Measurements from ENCODE around the gene RFX8. TPM values are rescaled to one million over a fixed set of nuclear protein-coding genes. Genes with fewer than 3 reads are reported as not detected.
A peak's percentile ranks its signal among the peaks of the same experiment; 100 is the strongest.

RFX8 gene
- total and polyA plus RNA-seq, 4 experiments from 2014 or later = 1.2 to 1.3 TPM; not detected in 2

- Histone ChIP-seq H3K4me3 (ENCODE audit: low read length in 2 of 2) (no peak overlapping the region), H3K27ac (ENCODE audit: low read depth, low read length) (no peak overlapping the region), H3K36me3 (ENCODE audit: insufficient read depth, low read length) (no peaks in the 10 kb centered on the region), H3K27me3 (ENCODE audit: insufficient read depth, low read length) (no peaks in the 10 kb centered on the region), H3K9me3 (ENCODE audit: control insufficient read depth in 1 of 2, low read length in 2 of 2) (no peaks in the 10 kb centered on the region), H3K4me1 (ENCODE audit: insufficient read depth, low read length) (peaks cover 17% of the 10 kb centered on the region)
- intact Hi-C loops (cut with micrococcal nuclease) = no loop called here
- H3K4me1 Mint-ChIP-seq = peaks cover 6 to 26% (median 12%) of the 10 kb centered on the region in 4 donors
- H3K27me3 Mint-ChIP-seq = no peaks in the 10 kb centered on the region
- ChIA-PET POLR2A (ENCODE audit: partially characterized antibody) (no interaction called here), CTCF (ENCODE audit: partially characterized antibody) (no interaction called here)
- DNase-seq = no peak
- no peak overlapping the region for H3K27ac Mint-ChIP-seq
- peaks cover 0 to 2% of the 10 kb centered on the region in 2 donors for H3K36me3 Mint-ChIP-seq
- no peaks in the 10 kb centered on the region for H3K9me3 Mint-ChIP-seq
- H3K4me3 Mint-ChIP-seq = no peak overlapping the region
Observed at GRCh38 chr2:101477556-101477955, 2.6 kb upstream of the RFX8 start.

DNA sequence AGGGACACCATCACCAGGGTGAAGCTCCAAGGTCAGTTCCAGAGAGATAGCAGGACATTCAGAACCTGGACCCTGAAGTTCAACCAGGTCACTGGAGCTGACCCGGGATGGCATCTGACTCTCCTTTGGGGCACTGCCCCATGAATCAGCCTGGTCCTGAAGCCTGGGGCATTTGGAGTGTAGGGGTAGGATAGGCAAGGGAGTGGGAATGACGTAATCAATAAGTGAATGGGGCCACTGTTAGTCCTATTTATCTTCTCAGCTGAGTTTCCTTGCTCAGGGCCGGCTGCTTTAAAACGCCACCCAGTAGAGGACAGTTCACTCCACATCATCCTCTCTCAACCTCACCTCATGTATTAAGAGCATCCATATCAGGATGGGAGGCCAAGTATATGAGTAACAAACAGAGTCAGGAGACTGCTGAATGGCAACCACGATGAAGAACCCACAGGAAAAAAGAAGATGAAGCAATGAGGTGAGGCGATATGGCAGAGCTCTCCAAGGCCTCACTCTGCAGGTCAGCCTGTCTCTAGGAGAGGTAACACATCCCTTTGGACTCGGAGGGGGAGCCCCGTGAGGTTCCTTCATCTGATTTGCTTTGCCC, 1.8 kb upstream of the RFX8 start:
- Mint-ChIP-seq H3K4me3 (no peak overlapping the region), H3K4me1 (peaks cover 6 to 26% (median 12%) of the 10 kb centered on the region in 4 donors), H3K36me3 (peaks cover 0 to 2% of the 10 kb centered on the region in 2 donors), H3K27ac (no peak overlapping the region), H3K27me3 (no peaks in the 10 kb centered on the region), H3K9me3 (no peaks in the 10 kb centered on the region)
- ChIA-PET POLR2A (ENCODE audit: partially characterized antibody) (no interaction called here), CTCF (ENCODE audit: partially characterized antibody) (no interaction called here)
- Histone ChIP-seq H3K27me3 (ENCODE audit: insufficient read depth, low read length) (no peaks in the 10 kb centered on the region), H3K4me1 (ENCODE audit: insufficient read depth, low read length) (peaks cover 17% of the 10 kb centered on the region), H3K27ac (ENCODE audit: low read depth, low read length) (no peak overlapping the region), H3K36me3 (ENCODE audit: insufficient read depth, low read length) (no peaks in the 10 kb centered on the region), H3K9me3 (ENCODE audit: control insufficient read depth in 1 of 2, low read length in 2 of 2) (no peaks in the 10 kb centered on the region), H3K4me3 (ENCODE audit: low read length in 2 of 2) (no peak overlapping the region)
- intact Hi-C loops (cut with micrococcal nuclease) = no loop called here
- no peak for DNase-seq

GRCh38 chr2:101473911-101474701, 806 bp downstream of the RFX8 start:
- DNase-seq = peak in 4 of 5 donors; percentile 23 to 39 (median 36)
- H3K27me3 Mint-ChIP-seq = no peaks in the 10 kb centered on the region
- ChIA-PET CTCF (ENCODE audit: partially characterized antibody) (interaction anchor here (1.1 to 1.2 kb wide), 2 partner anchors 56 to 225 kb away, joined by 4 read pairs; no protein-coding TSS in a partner anchor), POLR2A (ENCODE audit: partially characterized antibody) (interaction anchor here (1.1 to 2.3 kb wide), 8 partner anchors 13 to 245 kb away, joined by 3 to 20 read pairs (median 3); partner anchors contain the start of gene MAP4K4)
- peak overlapping the region in 4 of 7 donors; percentile 35 to 84 (median 62) for H3K27ac Mint-ChIP-seq
- Histone ChIP-seq H3K4me3 (ENCODE audit: low read length in 2 of 2) (peak overlapping the region; percentile 26 to 63), H3K36me3 (ENCODE audit: insufficient read depth, low read length) (no peaks in the 10 kb centered on the region), H3K27ac (ENCODE audit: low read depth, low read length) (no peak overlapping the region), H3K9me3 (ENCODE audit: control insufficient read depth in 1 of 2, low read length in 2 of 2) (no peaks in the 10 kb centered on the region), H3K27me3 (ENCODE audit: insufficient read depth, low read length) (no peaks in the 10 kb centered on the region), H3K4me1 (ENCODE audit: insufficient read depth, low read length) (peaks cover 17% of the 10 kb centered on the region)
- peaks cover 5 to 12% (median 7%) of the 10 kb centered on the region in 4 donors for H3K4me1 Mint-ChIP-seq
- peak overlapping the region; percentile 82 to 94 (median 89) for H3K4me3 Mint-ChIP-seq
- intact Hi-C loops (cut with micrococcal nuclease) = loop anchor here (1.0 to 5.0 kb wide), 4 partner anchors 97 to 357 kb away; partner anchors contain the start of gene MAP4K4
- H3K36me3 Mint-ChIP-seq = peaks cover 0 to 2% of the 10 kb centered on the region in 2 donors
- H3K9me3 Mint-ChIP-seq = no peaks in the 10 kb centered on the region

GRCh38 chr2:101473591-101473910, 1.4 kb downstream of the RFX8 start:
- H3K36me3 ChIP-seq (ENCODE audit: insufficient read depth, low read length) = no peaks in the 10 kb centered on the region
- peak overlapping the region; percentile 75 to 87 (median 83) for H3K4me3 Mint-ChIP-seq
- no peaks in the 10 kb centered on the region for H3K9me3 Mint-ChIP-seq
- POLR2A ChIA-PET (ENCODE audit: partially characterized antibody) = interaction anchor here (1.4 to 2.3 kb wide), 3 partner anchors 13 to 224 kb away, joined by 3 to 20 read pairs (median 15); partner anchors contain the start of gene MAP4K4
- no peak for DNase-seq
- no peak overlapping the region for H3K27ac ChIP-seq (ENCODE audit: low read depth, low read length)
- H3K4me1 Mint-ChIP-seq = peaks cover 5 to 12% (median 7%) of the 10 kb centered on the region in 4 donors
- H3K4me3 ChIP-seq (ENCODE audit: low read length in 2 of 2) = peak overlapping the region in 1 of 2 donors; percentile 63
- H3K27me3 ChIP-seq (ENCODE audit: insufficient read depth, low read length) = no peaks in the 10 kb centered on the region
- H3K9me3 ChIP-seq (ENCODE audit: control insufficient read depth in 1 of 2, low read length in 2 of 2) = no peaks in the 10 kb centered on the region
- intact Hi-C loops (cut with micrococcal nuclease) = loop anchor here (5.0 kb wide), 1 partner anchor 244 kb away; no protein-coding TSS in a partner anchor
- no peaks in the 10 kb centered on the region for H3K27me3 Mint-ChIP-seq
- peaks cover 17% of the 10 kb centered on the region for H3K4me1 ChIP-seq (ENCODE audit: insufficient read depth, low read length)
- peaks cover 0 to 2% of the 10 kb centered on the region in 2 donors for H3K36me3 Mint-ChIP-seq
- peak overlapping the region in 3 of 7 donors; percentile 27 to 56 (median 35) for H3K27ac Mint-ChIP-seq
- CTCF ChIA-PET (ENCODE audit: partially characterized antibody) = no interaction called here

DNA sequence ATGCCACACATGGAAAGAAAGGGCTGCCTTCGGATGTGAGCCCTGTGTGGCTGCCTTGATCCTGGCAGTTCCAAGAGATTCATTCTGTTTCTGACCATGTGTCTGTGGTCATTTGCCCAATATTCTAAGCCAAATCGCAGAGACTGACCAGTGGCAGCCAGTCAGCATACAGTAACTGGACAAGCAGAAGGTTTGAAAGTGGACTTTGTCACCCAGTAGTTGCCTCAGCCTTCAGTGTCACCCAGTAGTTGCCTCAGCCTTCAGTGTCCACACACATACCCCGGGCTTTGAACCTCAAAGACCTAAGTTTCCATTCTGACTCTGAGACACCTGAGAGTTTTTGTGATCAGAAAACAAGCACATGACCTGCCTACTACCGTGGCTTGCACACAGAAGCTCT, 5.0 kb downstream of the RFX8 start:
- H3K27ac Mint-ChIP-seq = no peak overlapping the region
- CTCF ChIA-PET (ENCODE audit: partially characterized antibody) = no interaction called here
- no peaks in the 10 kb centered on the region for H3K9me3 Mint-ChIP-seq
- H3K36me3 Mint-ChIP-seq = peaks cover 0 to 2% of the 10 kb centered on the region in 2 donors
- H3K4me3 Mint-ChIP-seq = no peak overlapping the region
- H3K4me1 ChIP-seq (ENCODE audit: insufficient read depth, low read length) = peaks cover 8% of the 10 kb centered on the region
- no peaks in the 10 kb centered on the region for H3K9me3 ChIP-seq (ENCODE audit: control insufficient read depth in 1 of 2, low read length in 2 of 2)
- POLR2A ChIA-PET (ENCODE audit: partially characterized antibody) = no interaction called here
- no peak overlapping the region for H3K27ac ChIP-seq (ENCODE audit: low read depth, low read length)
- H3K36me3 ChIP-seq (ENCODE audit: insufficient read depth, low read length) = no peaks in the 10 kb centered on the region
- H3K4me1 Mint-ChIP-seq = peaks cover under 1 to 5% (median 2%) of the 10 kb centered on the region in 4 donors
- H3K27me3 Mint-ChIP-seq = no peaks in the 10 kb centered on the region
- no peak overlapping the region for H3K4me3 ChIP-seq (ENCODE audit: low read length in 2 of 2)
- no peaks in the 10 kb centered on the region for H3K27me3 ChIP-seq (ENCODE audit: insufficient read depth, low read length)
- intact Hi-C loops (cut with micrococcal nuclease) = loop anchor here (5.0 kb wide), 1 partner anchor 247 kb away; no protein-coding TSS in a partner anchor
- no peak for DNase-seq

GRCh38 chr2:101467306-101467705, 7.6 kb downstream of the RFX8 start:
- no peaks in the 10 kb centered on the region for H3K27me3 ChIP-seq (ENCODE audit: insufficient read depth, low read length)
- H3K4me3 Mint-ChIP-seq = no peak overlapping the region

GRCh38 chr2:101466426-101466825, 8.5 kb downstream of the RFX8 start:
- Mint-ChIP-seq H3K27me3 (no peaks in the 10 kb centered on the region), H3K27ac (peak overlapping the region in 1 of 7 donors; percentile 13), H3K36me3 (no peaks in the 10 kb centered on the region), H3K4me1 (no peaks in the 10 kb centered on the region), H3K9me3 (no peaks in the 10 kb centered on the region), H3K4me3 (no peak overlapping the region)
- no peaks in the 10 kb centered on the region for H3K27me3 ChIP-seq (ENCODE audit: insufficient read depth, low read length)
- CTCF ChIA-PET (ENCODE audit: partially characterized antibody) = no interaction called here
- H3K36me3 ChIP-seq (ENCODE audit: insufficient read depth, low read length) = no peaks in the 10 kb centered on the region
- intact Hi-C loops (cut with micrococcal nuclease) = no loop called here
- no peak overlapping the region for H3K4me3 ChIP-seq (ENCODE audit: low read length in 2 of 2)
- POLR2A ChIA-PET (ENCODE audit: partially characterized antibody) = no interaction called here
- no peak overlapping the region for H3K27ac ChIP-seq (ENCODE audit: low read depth, low read length)
- H3K9me3 ChIP-seq (ENCODE audit: control insufficient read depth in 1 of 2, low read length in 2 of 2) = no peaks in the 10 kb centered on the region
- no peak for DNase-seq
- no peaks in the 10 kb centered on the region for H3K4me1 ChIP-seq (ENCODE audit: insufficient read depth, low read length)

More at GRCh38 chr2:101467306-101467705, 7.6 kb downstream of the RFX8 start:
- intact Hi-C loops (cut with micrococcal nuclease) = no loop called here
- Mint-ChIP-seq H3K4me1 (no peaks in the 10 kb centered on the region), H3K9me3 (no peaks in the 10 kb centered on the region), H3K27ac (no peak overlapping the region), H3K36me3 (no peaks in the 10 kb centered on the region), H3K27me3 (no peaks in the 10 kb centered on the region)
- ChIA-PET CTCF (ENCODE audit: partially characterized antibody) (no interaction called here), POLR2A (ENCODE audit: partially characterized antibody) (no interaction called here)
- H3K4me3 ChIP-seq (ENCODE audit: low read length in 2 of 2) = no peak overlapping the region
- no peaks in the 10 kb centered on the region for H3K36me3 ChIP-seq (ENCODE audit: insufficient read depth, low read length)
- no peaks in the 10 kb centered on the region for H3K9me3 ChIP-seq (ENCODE audit: control insufficient read depth in 1 of 2, low read length in 2 of 2)
- no peaks in the 10 kb centered on the region for H3K4me1 ChIP-seq (ENCODE audit: insufficient read depth, low read length)
- DNase-seq = no peak
- H3K27ac ChIP-seq (ENCODE audit: low read depth, low read length) = no peak overlapping the region

All from CD4-positive, alpha-beta memory T cell (primary cell).